Measurements from ENCODE around the gene SRGAP1.
"Not testable (repeated sequence)": the region's sequence is repeated elsewhere in the genome, so short reads cannot be mapped to it uniquely, and the experiment has no call there.

The SRGAP1 gene

GRCh38 chr12:64137117-64137516 is 292.6 kb downstream of the SRGAP1 start:
- H3K4me3 Mint-ChIP-seq: no peak overlapping the region
- H3K27ac Mint-ChIP-seq (ENCODE audit: low read depth): no peak overlapping the region
- DNase-seq (ENCODE audit: low spot score in 2 of 2) (no peak), ATAC-seq (replicated peaks; ENCODE audit: extremely low read depth, poor library complexity, severe bottlenecking) (no peak)
- H3K27me3 Mint-ChIP-seq: no peaks in the 10 kb centered on the region
- H3K4me1 Mint-ChIP-seq: no peaks in the 10 kb centered on the region
- H3K36me3 Mint-ChIP-seq (ENCODE audit: insufficient read depth): no peaks in the 10 kb centered on the region
- H3K9me3 Mint-ChIP-seq: peaks cover 4% of the 10 kb centered on the region

GRCh38 chr12:64139021-64139420 is 294.5 kb downstream of the SRGAP1 start:
- H3K27ac Mint-ChIP-seq (ENCODE audit: low read depth): no peak overlapping the region
- no peaks in the 10 kb centered on the region for H3K4me1 Mint-ChIP-seq
- H3K27me3 Mint-ChIP-seq: no peaks in the 10 kb centered on the region
- H3K4me3 Mint-ChIP-seq: no peak overlapping the region
- no peaks in the 10 kb centered on the region for H3K36me3 Mint-ChIP-seq (ENCODE audit: insufficient read depth)
- ATAC-seq (replicated peaks; ENCODE audit: extremely low read depth, poor library complexity, severe bottlenecking) (no peak), DNase-seq (ENCODE audit: low spot score in 2 of 2) (no peak)
- H3K9me3 Mint-ChIP-seq: peaks cover 4% of the 10 kb centered on the region

- H3K27ac Mint-ChIP-seq (ENCODE audit: low read depth): no peak overlapping the region
- ATAC-seq (replicated peaks; ENCODE audit: extremely low read depth, poor library complexity, severe bottlenecking) (no peak), DNase-seq (ENCODE audit: low spot score in 2 of 2) (no peak)
- H3K9me3 Mint-ChIP-seq: no peaks in the 10 kb centered on the region
- H3K4me1 Mint-ChIP-seq: peaks cover 3% of the 10 kb centered on the region
- no peaks in the 10 kb centered on the region for H3K36me3 Mint-ChIP-seq (ENCODE audit: insufficient read depth)
- H3K4me3 Mint-ChIP-seq: no peak overlapping the region
- no peaks in the 10 kb centered on the region for H3K27me3 Mint-ChIP-seq
Observed at GRCh38 chr12:64142382-64142781, 297.9 kb downstream of the SRGAP1 start.

GRCh38 chr12:64142784-64143183 is 298.3 kb downstream of the SRGAP1 start:
- H3K9me3 Mint-ChIP-seq: no peaks in the 10 kb centered on the region
- ATAC-seq (replicated peaks; ENCODE audit: extremely low read depth, poor library complexity, severe bottlenecking): no peak
- no peaks in the 10 kb centered on the region for H3K27me3 Mint-ChIP-seq
- H3K4me1 Mint-ChIP-seq: peaks cover 5% of the 10 kb centered on the region
- no peak for DNase-seq (ENCODE audit: low spot score in 2 of 2)
- H3K36me3 Mint-ChIP-seq (ENCODE audit: insufficient read depth): no peaks in the 10 kb centered on the region
- no peak overlapping the region for H3K27ac Mint-ChIP-seq (ENCODE audit: low read depth)
- no peak overlapping the region for H3K4me3 Mint-ChIP-seq

- Mint-ChIP-seq H3K36me3 (ENCODE audit: insufficient read depth) (no peaks in the 10 kb centered on the region), H3K4me1 (peaks cover 5% of the 10 kb centered on the region), H3K27ac (ENCODE audit: low read depth) (no peak overlapping the region), H3K27me3 (no peaks in the 10 kb centered on the region), H3K9me3 (no peaks in the 10 kb centered on the region), H3K4me3 (no peak overlapping the region)
- ATAC-seq (replicated peaks; ENCODE audit: extremely low read depth, poor library complexity, severe bottlenecking) (no peak), DNase-seq (ENCODE audit: low spot score in 2 of 2) (no peak)
Observed at GRCh38 chr12:64145226-64145625, 300.7 kb downstream of the SRGAP1 start.

GRCh38 chr12:64147011-64147631 is 302.6 kb downstream of the SRGAP1 start:
- Mint-ChIP-seq H3K4me3 (peak overlapping the region; percentile 55), H3K27ac (ENCODE audit: low read depth) (no peak overlapping the region), H3K9me3 (no peaks in the 10 kb centered on the region), H3K4me1 (peaks cover 5% of the 10 kb centered on the region), H3K36me3 (ENCODE audit: insufficient read depth) (no peaks in the 10 kb centered on the region), H3K27me3 (no peaks in the 10 kb centered on the region)
- ATAC-seq (replicated peaks; ENCODE audit: extremely low read depth, poor library complexity, severe bottlenecking) (no peak), DNase-seq (ENCODE audit: low spot score in 2 of 2) (no peak)

GRCh38 chr12:64147875-64148274 is 303.4 kb downstream of the SRGAP1 start:
- H3K4me1 Mint-ChIP-seq: peaks cover 5% of the 10 kb centered on the region
- no peak for ATAC-seq (replicated peaks; ENCODE audit: extremely low read depth, poor library complexity, severe bottlenecking)
- H3K9me3 Mint-ChIP-seq: no peaks in the 10 kb centered on the region
- H3K36me3 Mint-ChIP-seq (ENCODE audit: insufficient read depth): no peaks in the 10 kb centered on the region
- H3K4me3 Mint-ChIP-seq: no peak overlapping the region
- no peaks in the 10 kb centered on the region for H3K27me3 Mint-ChIP-seq
- no peak overlapping the region for H3K27ac Mint-ChIP-seq (ENCODE audit: low read depth)
- DNase-seq (ENCODE audit: low spot score in 2 of 2): no peak

- ATAC-seq (replicated peaks; ENCODE audit: extremely low read depth, poor library complexity, severe bottlenecking) (no peak), DNase-seq (ENCODE audit: low spot score in 2 of 2) (no peak)
- Mint-ChIP-seq H3K27ac (ENCODE audit: low read depth) (no peak overlapping the region), H3K4me1 (no peaks in the 10 kb centered on the region), H3K9me3 (no peaks in the 10 kb centered on the region), H3K27me3 (no peaks in the 10 kb centered on the region), H3K36me3 (ENCODE audit: insufficient read depth) (no peaks in the 10 kb centered on the region), H3K4me3 (no peak overlapping the region)
Observed at GRCh38 chr12:64154677-64155076, 310.2 kb downstream of the SRGAP1 start.

- Mint-ChIP-seq H3K27me3 (no peaks in the 10 kb centered on the region), H3K9me3 (no peaks in the 10 kb centered on the region), H3K27ac (ENCODE audit: low read depth) (no peak overlapping the region), H3K4me1 (no peaks in the 10 kb centered on the region), H3K36me3 (ENCODE audit: insufficient read depth) (no peaks in the 10 kb centered on the region), H3K4me3 (no peak overlapping the region)
- DNase-seq (ENCODE audit: low spot score in 2 of 2) (no peak), ATAC-seq (replicated peaks; ENCODE audit: extremely low read depth, poor library complexity, severe bottlenecking) (no peak)
Observed at GRCh38 chr12:64157110-64157509, 312.6 kb downstream of the SRGAP1 start.

GRCh38 chr12:64160021-64160710 is 315.7 kb downstream of the SRGAP1 start:
- Mint-ChIP-seq H3K36me3 (ENCODE audit: insufficient read depth) (no peaks in the 10 kb centered on the region), H3K9me3 (no peaks in the 10 kb centered on the region), H3K27me3 (peaks cover 6% of the 10 kb centered on the region), H3K27ac (ENCODE audit: low read depth) (no peak overlapping the region), H3K4me3 (no peak overlapping the region), H3K4me1 (no peaks in the 10 kb centered on the region)
- DNase-seq (ENCODE audit: low spot score in 2 of 2) (no peak), ATAC-seq (replicated peaks; ENCODE audit: extremely low read depth, poor library complexity, severe bottlenecking) (no peak)

- Mint-ChIP-seq H3K27ac (ENCODE audit: low read depth) (no peak overlapping the region), H3K36me3 (ENCODE audit: insufficient read depth) (no peaks in the 10 kb centered on the region), H3K9me3 (no peaks in the 10 kb centered on the region), H3K27me3 (peaks cover 9% of the 10 kb centered on the region), H3K4me1 (no peaks in the 10 kb centered on the region), H3K4me3 (no peak overlapping the region)
- no peak for ATAC-seq (replicated peaks; ENCODE audit: extremely low read depth, poor library complexity, severe bottlenecking)
- no peak for DNase-seq (ENCODE audit: low spot score in 2 of 2)
Observed at GRCh38 chr12:64160711-64161060, 316.2 kb downstream of the SRGAP1 start.

GRCh38 chr12:64166606-64167005 is 322.1 kb downstream of the SRGAP1 start:
- H3K36me3 Mint-ChIP-seq (ENCODE audit: insufficient read depth); H3K27ac Mint-ChIP-seq (ENCODE audit: low read depth); DNase-seq (ENCODE audit: low spot score in 2 of 2); ATAC-seq (replicated peaks; ENCODE audit: extremely low read depth, poor library complexity, severe bottlenecking); H3K4me3 Mint-ChIP-seq; H3K27me3 Mint-ChIP-seq; H3K4me1 Mint-ChIP-seq; H3K9me3 Mint-ChIP-seq: not testable (repeated sequence)

- DNase-seq (ENCODE audit: low spot score in 2 of 2); ATAC-seq (replicated peaks; ENCODE audit: extremely low read depth, poor library complexity, severe bottlenecking); H3K9me3 Mint-ChIP-seq; H3K27me3 Mint-ChIP-seq; H3K36me3 Mint-ChIP-seq (ENCODE audit: insufficient read depth); H3K4me1 Mint-ChIP-seq; H3K4me3 Mint-ChIP-seq; H3K27ac Mint-ChIP-seq (ENCODE audit: low read depth): not testable (repeated sequence)
Observed at GRCh38 chr12:64167041-64167440, 322.5 kb downstream of the SRGAP1 start.

Data from central memory CD8-positive, alpha-beta T cell (primary cell).